Activated T-cell treated with anti-CD3 and anti-CD28 coated beads, Interleukin-2, amount 50 U/mL, for 4 hours (primary cell): ENCODE measurements around the gene LRCH4. TPM values are rescaled to one million over a fixed set of nuclear protein-coding genes. Genes with fewer than 3 reads are reported as not detected.

Experiments
- ATAC-seq, 2 donors: fragments of 200-7000 bp; cut with Tn5 transposase; one replicate each; pipeline ENCODE4 v1.10.0; 2021
- DNase-seq: peaks from one replicate; pipeline ENCODE4 v3.0.0-alpha.2; 2020
- H3K27me3 Mint-ChIP-seq: one replicate; pipeline ENCODE4 v1.8.0; 2021; ENCODE audit warnings: low read depth, mixed read lengths
- H3K36me3 Mint-ChIP-seq: one replicate; pipeline ENCODE4 v1.8.0; 2022; ENCODE audit warnings: mixed read lengths; ENCODE audit not compliant: insufficient read depth
- H3K4me1 Mint-ChIP-seq: one replicate; pipeline ENCODE4 v1.8.0; 2021; ENCODE audit warnings: low read depth, mixed read lengths
- H3K4me3 Mint-ChIP-seq: one replicate; pipeline ENCODE4 v1.8.0; 2021; ENCODE audit warnings: mild to moderate bottlenecking, moderate library complexity, mixed read lengths
- H3K9me3 Mint-ChIP-seq: one replicate; pipeline ENCODE4 v1.8.0; 2021; ENCODE audit warnings: mixed read lengths
- total RNA-seq, 3 donors: library from RNA; stranded (reverse); gene quantifications; one replicate each; pipeline ENCODE4 v1.2.1, GENCODE V29; 2021

The LRCH4 gene
- total RNA-seq, 3 donors from 2014 or later, result 69.3 to 75.5 (median 73.1) TPM

DNA sequence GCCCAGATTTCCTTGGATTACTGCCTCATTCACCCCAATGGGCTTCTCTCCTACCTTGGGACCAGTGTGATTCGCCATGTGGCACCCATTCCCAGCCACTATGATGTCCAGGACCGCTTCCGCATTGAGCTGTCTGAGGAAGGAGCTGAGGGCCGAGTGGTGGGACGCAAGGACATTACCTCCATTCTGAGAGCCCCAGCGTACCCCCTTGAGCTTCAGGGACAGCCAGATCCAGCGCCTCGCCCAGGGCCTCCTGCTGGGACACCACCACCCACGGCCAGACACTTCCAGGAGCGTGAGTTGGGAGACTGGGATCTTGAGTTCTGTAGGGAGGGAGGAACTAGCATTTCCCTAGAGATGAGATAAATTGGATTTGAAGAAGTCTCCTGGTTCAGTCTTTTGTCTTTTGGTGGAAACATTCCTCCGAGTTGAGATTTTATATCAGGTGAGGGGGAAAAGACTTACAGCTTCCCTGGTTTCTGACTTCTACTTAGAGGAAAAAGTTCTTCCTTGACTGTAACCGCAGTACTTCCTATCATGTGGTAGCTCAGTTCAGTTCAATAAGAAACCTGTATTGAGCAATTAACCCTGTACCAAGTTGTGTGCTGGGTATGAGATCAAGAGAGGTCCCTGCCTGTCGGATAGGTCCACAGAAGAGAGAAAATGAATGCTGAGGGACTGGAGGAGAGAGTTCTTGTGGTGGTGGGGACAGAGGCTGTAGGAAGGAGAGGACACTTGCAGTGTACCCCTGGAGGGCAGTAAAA is 27.7 kb upstream of the LRCH4 start:
- H3K4me1 Mint-ChIP-seq, result peaks cover 14% of the 10 kb centered on the region
- DNase-seq (no peak), ATAC-seq (no peak)
- H3K4me3 Mint-ChIP-seq, result peak overlapping the region; percentile 81
- H3K9me3 Mint-ChIP-seq, result no peaks in the 10 kb centered on the region
- no peaks in the 10 kb centered on the region for H3K27me3 Mint-ChIP-seq
- H3K36me3 Mint-ChIP-seq, result peaks cover 2% of the 10 kb centered on the region

DNA sequence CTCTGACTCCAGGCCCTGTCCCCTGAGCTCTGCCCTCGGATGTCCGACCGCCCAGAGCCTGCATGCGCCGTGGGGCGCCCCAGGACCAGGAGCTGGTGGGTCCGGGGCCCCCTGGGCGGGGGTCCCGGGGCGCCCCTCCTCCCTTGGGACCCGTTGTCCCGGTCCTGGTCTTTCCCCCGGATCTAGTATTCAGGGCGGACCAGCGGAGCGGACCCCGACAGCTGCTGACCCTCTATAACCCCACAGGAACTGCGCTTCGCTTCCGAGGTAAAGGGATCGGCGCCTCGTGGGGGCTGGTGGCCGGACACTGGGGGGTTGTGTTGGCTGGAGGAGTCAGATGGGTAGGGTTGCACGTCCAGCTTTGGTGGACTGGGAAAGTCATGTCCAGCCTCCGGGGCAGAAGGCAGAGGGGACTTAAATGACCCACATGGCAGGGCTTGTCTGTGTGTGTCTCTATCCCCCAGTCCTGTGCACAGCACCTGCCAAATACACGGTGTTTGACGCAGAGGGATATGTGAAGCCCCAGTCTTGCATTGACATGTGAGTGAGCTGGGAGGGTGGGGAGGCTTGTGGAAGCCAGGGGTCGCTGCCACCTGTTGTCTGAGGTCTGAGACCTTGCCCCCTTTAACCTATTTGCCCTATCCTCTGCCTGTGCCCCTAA is 26.9 kb upstream of the LRCH4 start:
- ATAC-seq, result no peak
- no peaks in the 10 kb centered on the region for H3K27me3 Mint-ChIP-seq
- peaks cover 14% of the 10 kb centered on the region for H3K4me1 Mint-ChIP-seq
- H3K9me3 Mint-ChIP-seq, result no peaks in the 10 kb centered on the region
- peaks cover 2% of the 10 kb centered on the region for H3K36me3 Mint-ChIP-seq
- peak overlapping the region; percentile 95 for H3K4me3 Mint-ChIP-seq
- DNase-seq, result peak; percentile 21

DNA sequence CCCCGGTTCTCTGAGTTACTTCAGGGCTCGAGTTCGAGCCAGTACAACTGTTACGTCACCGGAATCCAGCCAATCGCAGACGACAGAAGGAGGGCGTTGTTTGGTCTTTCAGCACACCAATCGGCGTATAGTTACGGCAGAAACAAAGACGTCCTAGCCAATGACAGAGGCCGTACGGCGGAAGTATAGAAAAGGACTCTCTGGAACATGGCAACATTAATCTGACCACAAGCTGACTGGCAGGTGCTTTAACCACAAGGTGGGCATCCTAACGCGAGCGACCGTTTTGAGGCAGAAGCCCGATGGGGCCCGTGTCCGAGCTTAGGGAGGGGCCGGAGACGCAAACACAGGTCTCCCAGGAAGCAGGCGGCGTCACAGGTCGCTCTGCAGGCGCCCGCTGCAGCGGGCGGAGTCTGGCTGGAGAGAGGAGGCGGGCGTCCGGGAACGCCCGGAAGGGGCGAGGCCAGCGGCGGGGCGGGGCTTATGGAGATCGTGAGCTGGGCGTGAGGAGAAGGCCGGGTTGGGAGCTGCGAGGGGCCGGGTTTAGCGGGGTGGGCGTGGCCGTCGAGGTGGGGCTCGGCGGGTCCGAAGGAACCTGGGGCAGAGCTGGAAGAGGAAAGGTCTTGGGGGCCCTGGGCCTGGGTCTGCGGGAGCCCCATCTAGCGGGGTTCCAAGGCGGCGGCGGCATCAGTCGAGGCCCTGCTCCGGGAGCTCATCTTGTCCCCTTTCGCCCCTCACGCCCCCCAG is 26.2 kb upstream of the LRCH4 start, which contains the start of gene MOSPD3:
Gene MOSPD3, plus strand, starts transcription at position 558 of the 747 bp plus-strand sequence. CDS start 252 bp downstream, outside the sequence.
- ATAC-seq, result peak; percentile 94 to 97
- Mint-ChIP-seq H3K9me3 (no peaks in the 10 kb centered on the region), H3K4me1 (peaks cover 14% of the 10 kb centered on the region), H3K27me3 (no peaks in the 10 kb centered on the region), H3K4me3 (peak within 1 kb of the TSS; percentile 95), H3K36me3 (peaks cover 2% of the 10 kb centered on the region)
- DNase-seq, result peak; percentile 98

DNA sequence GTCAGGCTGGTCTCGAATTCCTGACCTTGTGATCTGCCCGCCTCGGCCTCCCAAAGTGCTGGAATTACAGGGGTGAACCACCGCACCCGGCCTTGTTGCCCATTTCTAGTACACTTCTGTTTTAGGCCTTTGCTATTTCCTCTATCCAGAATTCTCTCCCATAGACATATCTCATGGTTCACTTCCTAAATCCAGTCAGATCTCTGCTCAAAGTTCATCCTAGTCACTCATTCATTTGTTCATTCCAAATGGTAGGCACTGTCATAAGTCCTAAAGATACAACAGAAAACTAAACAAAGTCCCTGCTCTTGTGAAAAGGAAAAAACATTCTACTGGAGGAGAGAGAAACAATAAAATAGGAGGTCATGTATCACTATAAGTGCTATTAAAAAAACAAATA is 24.0 kb upstream of the LRCH4 start:
- H3K9me3 Mint-ChIP-seq, result no peaks in the 10 kb centered on the region
- peak overlapping the region; percentile 2 for H3K4me3 Mint-ChIP-seq
- H3K4me1 Mint-ChIP-seq, result peaks cover 20% of the 10 kb centered on the region
- ATAC-seq (no peak), DNase-seq (no peak)
- no peaks in the 10 kb centered on the region for H3K27me3 Mint-ChIP-seq
- H3K36me3 Mint-ChIP-seq, result peaks cover 2% of the 10 kb centered on the region

DNA sequence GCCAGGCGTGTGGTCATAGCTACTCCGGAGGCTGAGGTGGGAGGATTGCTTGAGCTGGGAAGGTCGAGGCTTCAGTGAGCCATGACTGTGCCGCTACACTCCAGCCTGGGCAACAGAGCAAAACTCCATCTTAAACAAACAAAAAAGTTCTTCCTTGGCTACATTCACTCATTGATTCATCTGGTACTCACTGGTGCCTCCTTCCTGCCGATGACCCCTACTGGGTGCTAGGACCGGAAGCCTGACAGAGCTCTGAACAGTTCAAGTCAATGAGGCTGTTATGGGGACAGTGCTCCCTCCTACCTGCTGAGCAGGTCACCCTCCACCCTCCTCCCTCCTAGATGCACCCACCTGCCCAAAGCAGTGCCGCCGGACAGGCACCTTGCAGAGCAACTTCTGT is 21.2 kb upstream of the LRCH4 start:
- H3K27me3 Mint-ChIP-seq, result no peaks in the 10 kb centered on the region
- H3K9me3 Mint-ChIP-seq, result no peaks in the 10 kb centered on the region
- ATAC-seq, result no peak
- H3K4me3 Mint-ChIP-seq, result peak overlapping the region; percentile 16
- no peaks in the 10 kb centered on the region for H3K36me3 Mint-ChIP-seq
- no peak for DNase-seq
- peaks cover 15% of the 10 kb centered on the region for H3K4me1 Mint-ChIP-seq

DNA sequence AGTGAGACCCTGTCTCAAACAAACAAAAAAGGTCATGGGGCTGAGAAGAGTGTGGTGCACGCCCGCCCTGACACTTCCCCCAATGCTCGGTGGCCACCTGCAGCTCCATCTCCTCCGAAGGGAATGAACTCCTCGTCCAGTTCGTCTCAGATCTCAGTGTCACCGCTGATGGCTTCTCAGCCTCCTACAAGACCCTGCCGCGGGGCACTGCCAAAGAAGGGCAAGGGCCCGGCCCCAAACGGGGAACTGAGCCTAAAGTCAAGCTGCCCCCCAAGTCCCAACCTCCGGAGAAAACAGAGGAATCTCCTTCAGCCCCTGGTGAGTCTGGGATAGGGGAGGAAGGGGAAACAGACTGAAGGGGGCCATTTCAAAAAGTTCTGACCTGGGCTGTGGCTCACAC is 20.4 kb upstream of the LRCH4 start:
- no peak for DNase-seq
- ATAC-seq, result no peak
- no peaks in the 10 kb centered on the region for H3K9me3 Mint-ChIP-seq
- no peaks in the 10 kb centered on the region for H3K27me3 Mint-ChIP-seq
- H3K36me3 Mint-ChIP-seq, result no peaks in the 10 kb centered on the region
- no peak overlapping the region for H3K4me3 Mint-ChIP-seq
- H3K4me1 Mint-ChIP-seq, result peaks cover 15% of the 10 kb centered on the region

DNA sequence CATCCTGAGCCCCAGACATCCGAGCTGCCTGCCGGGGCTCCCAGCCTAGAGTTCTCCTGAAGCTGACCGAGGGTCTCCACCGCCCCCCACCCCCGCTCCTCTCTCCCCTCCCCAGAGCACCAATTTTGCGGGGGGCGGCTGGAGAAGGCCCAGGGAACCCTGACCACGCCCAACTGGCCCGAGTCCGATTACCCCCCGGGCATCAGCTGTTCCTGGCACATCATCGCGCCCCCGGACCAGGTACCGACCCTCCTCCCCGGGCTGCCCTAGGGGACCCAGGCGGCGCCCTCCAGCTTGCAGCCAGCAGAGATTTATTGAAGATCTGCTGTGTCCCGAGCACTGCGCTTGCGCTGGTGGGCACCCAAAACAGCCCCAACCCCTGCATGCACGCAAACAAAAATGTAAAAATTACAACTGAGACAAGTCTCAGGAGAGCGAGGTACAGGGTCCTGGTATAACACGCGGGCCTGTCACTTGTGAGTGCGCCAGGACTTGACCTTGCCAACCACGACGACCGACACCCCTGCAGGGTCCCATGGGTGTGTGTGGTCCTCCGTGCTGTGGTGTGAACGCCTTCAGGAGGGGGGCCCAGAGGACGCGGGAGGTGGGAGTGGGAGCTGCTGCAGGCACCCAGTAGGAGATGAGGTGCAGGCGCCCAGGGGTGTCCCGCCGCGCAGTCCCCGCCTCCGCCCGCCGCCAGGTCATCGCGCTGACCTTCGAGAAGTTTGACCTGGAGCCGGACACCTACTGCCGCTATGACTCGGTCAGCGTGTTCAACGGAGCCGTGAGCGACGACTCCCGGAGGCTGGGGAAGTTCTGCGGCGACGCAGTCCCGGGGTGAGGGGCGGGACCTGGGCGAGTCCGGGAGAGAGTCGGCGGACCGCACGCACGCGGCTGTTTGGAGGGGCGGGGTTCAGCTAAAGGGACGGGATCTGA is 19.3 kb upstream of the LRCH4 start:
- ATAC-seq, result peak; percentile 17 to 31
- Mint-ChIP-seq H3K27me3 (no peaks in the 10 kb centered on the region), H3K4me1 (peaks cover 15% of the 10 kb centered on the region), H3K9me3 (no peaks in the 10 kb centered on the region), H3K36me3 (no peaks in the 10 kb centered on the region), H3K4me3 (peak overlapping the region; percentile 76)
- DNase-seq, result no peak

DNA sequence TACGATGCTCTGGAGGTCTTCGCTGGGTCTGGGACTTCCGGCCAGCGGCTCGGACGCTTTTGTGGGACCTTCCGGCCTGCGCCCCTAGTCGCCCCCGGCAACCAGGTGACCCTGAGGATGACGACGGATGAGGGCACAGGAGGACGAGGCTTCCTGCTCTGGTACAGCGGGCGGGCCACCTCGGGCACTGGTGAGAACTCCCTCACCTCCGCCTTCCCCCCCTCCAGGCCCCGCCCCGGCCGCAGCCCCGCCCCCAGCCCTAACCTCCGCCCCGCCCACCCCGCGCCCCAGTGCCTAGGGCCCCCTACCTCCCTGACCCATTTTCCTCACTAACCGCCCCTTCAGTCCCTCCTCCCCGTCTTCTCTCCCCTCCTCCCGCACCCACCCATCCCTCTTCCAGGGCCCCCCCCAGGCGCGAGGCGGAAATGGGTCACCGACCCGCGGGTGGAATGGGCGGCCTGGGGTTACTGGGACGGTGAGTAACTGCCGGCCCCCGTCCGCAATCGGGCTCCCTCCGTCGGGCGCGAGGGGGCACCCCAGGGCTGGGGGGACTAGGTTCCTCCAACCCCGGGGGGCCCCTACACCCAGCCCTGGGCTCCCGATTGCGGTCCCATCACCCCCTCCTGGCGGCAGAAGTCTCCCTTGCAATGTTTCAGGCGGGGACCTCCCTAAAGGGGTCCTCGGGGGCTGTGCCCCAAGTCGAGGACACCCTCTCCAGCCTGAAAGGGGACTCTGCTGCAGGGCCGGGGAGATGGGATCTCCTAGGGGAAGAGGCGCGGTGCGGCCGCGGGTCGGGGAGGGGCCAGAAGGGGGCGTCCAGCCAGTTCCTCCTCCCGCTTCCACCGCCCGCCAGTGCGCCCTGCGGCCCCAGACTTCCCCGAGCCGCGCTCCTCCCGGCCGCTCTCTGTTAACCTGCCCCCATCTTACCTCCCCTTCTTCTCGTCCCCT is 18.4 kb upstream of the LRCH4 start:
- peaks cover 15% of the 10 kb centered on the region for H3K4me1 Mint-ChIP-seq
- H3K9me3 Mint-ChIP-seq, result no peaks in the 10 kb centered on the region
- no peaks in the 10 kb centered on the region for H3K27me3 Mint-ChIP-seq
- DNase-seq, result peak; percentile 60
- peak overlapping the region; percentile 78 for H3K4me3 Mint-ChIP-seq
- ATAC-seq, result peak; percentile 73 to 76
- no peaks in the 10 kb centered on the region for H3K36me3 Mint-ChIP-seq

DNA sequence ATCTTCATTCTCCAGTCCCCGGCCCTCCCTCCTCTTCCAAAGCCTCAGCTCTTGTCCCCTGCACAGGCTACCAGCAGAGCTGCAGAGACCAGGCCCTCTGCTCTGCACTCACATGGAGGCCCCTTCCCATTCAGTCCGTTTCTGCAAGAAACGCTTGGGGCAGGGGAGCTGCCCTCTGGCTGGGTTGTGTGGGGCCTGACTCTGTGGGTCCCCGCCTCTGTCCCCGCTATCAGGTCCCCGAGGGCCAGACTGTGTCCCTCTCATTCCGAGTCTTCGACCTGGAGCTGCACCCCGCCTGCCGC is 17.7 kb upstream of the LRCH4 start:
- ATAC-seq (no peak), DNase-seq (no peak)
- no peaks in the 10 kb centered on the region for H3K9me3 Mint-ChIP-seq
- peaks cover 15% of the 10 kb centered on the region for H3K4me1 Mint-ChIP-seq
- H3K36me3 Mint-ChIP-seq, result no peaks in the 10 kb centered on the region
- H3K4me3 Mint-ChIP-seq, result peak overlapping the region; percentile 78
- H3K27me3 Mint-ChIP-seq, result no peaks in the 10 kb centered on the region

DNA sequence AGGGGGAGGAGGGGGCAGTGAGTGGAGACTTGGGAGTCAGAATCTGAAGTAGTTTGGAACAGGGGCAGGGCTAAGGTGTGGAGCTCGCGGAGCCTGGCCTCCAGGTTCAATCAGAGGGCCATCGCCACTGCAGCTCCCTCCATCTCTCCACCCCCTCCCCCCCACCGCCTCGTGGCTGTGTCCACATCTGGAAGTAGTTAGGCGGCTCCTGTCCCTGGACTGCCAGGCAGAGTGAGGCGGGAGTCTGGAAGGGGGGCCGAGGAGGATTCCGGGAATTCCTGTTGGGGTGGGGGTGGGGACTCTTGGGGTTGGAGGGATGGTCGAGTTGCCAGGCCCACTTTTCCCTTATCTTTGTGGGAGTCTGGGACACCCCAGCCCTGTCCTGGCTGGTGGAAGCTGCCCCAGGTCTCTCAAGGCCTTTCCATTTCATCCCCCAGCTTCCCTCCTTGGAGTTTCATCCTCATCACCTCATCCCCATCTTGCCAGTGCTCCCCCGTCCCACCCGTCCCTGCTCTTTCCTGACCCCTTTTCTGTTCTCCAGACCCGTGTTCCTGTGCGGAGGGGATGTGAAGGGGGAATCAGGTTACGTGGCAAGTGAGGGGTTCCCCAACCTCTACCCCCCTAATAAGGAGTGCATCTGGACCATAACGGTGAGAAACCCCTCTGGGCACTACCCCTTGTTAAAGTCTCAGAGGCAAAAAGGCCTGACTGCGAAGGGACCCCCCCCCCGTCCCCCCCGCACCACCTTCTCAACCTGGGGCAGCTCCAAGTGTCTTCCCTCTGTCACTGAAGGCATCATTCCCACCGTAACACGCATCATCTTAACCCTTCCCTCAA is 17.2 kb upstream of the LRCH4 start:
- H3K4me3 Mint-ChIP-seq, result peak overlapping the region; percentile 78
- no peak for ATAC-seq
- H3K27me3 Mint-ChIP-seq, result no peaks in the 10 kb centered on the region
- H3K9me3 Mint-ChIP-seq, result no peaks in the 10 kb centered on the region
- H3K36me3 Mint-ChIP-seq, result no peaks in the 10 kb centered on the region
- no peak for DNase-seq
- peaks cover 15% of the 10 kb centered on the region for H3K4me1 Mint-ChIP-seq

DNA sequence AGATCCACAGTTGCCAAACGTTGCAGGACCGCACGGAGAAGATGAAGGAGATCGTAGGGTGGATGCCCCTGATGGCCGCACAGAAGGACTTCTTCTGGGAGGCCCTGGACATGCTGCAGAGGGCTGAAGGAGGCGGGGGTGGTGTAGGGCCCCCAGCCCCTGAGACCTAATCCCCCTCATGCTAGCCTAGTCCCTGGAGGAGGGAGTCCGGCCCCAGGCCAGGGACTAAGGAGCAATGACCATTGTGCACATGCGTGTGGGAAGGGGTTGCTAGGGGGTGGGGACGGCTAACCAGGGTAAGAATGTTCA is 14.8 kb upstream of the LRCH4 start:
- Mint-ChIP-seq H3K9me3 (no peaks in the 10 kb centered on the region), H3K36me3 (no peaks in the 10 kb centered on the region), H3K4me3 (no peak overlapping the region), H3K27me3 (no peaks in the 10 kb centered on the region), H3K4me1 (peaks cover 14% of the 10 kb centered on the region)
- no peak for DNase-seq
- ATAC-seq, result no peak

DNA sequence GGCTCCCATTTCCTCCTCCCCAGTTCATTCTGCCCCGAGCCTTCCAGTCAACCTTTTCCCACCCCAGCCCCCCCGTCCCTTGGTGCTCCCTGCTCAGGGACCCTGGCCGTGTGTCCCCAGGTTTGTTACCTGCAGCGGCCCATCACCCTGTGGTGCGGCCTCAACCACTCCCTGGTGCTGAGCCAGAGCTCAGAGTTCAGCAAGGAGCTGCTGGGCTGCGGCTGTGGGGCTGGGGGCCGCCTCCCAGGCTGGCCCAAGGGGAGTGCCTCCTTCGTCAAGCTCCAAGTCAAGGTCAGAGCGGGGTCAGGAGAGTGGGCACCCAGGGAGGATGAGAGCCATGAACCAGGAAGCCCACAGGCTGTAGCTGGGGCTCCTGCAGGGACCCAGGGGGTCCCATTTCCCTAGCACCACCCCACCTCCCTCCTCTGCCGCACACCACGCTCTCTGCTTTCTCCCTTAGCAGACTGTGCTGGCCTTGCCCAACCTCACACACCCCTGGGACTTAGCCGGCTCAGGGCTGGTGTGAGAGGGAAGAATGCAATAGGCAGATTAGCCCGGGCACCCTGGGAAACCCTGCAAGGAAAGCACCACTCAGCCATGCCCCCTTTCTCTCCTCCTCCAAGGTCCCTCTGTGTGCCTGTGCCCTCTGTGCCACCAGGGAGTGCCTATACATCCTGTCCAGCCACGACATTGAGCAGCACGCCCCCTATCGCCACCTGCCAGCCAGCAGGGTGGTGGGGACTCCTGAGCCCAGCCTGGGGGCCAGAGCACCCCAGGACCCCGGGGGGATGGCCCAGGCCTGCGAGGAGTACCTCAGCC is 14.2 kb upstream of the LRCH4 start:
- Mint-ChIP-seq H3K4me1 (peaks cover 11% of the 10 kb centered on the region), H3K27me3 (no peaks in the 10 kb centered on the region), H3K9me3 (no peaks in the 10 kb centered on the region), H3K4me3 (no peak overlapping the region), H3K36me3 (no peaks in the 10 kb centered on the region)
- DNase-seq (no peak), ATAC-seq (no peak)
